LNCaP clone FGC (cell line): ENCODE measurements around the gene LBX1.

Experiments used
- DNase-seq: peaks from one replicate; pipeline ENCODE4 v3.0.0-alpha.2; 2011; ENCODE audit warnings: low read depth
- H3K4me3 ChIP-seq: 2 replicates; pipeline ENCODE4 v1.5.1; 2011; ENCODE audit warnings: mild to moderate bottlenecking, low read depth, low read length, control low read depth
- TF ChIP-seq, protein P1 (sequence below): IDR thresholded peaks from 2 replicates; pipeline ENCODE4 v1.5.1; 2012; ENCODE audit warnings: mild to moderate bottlenecking; ENCODE audit not compliant: control insufficient read depth, insufficient read depth; ENCODE audit errors: extremely low read depth

The LBX1 gene

DNA sequence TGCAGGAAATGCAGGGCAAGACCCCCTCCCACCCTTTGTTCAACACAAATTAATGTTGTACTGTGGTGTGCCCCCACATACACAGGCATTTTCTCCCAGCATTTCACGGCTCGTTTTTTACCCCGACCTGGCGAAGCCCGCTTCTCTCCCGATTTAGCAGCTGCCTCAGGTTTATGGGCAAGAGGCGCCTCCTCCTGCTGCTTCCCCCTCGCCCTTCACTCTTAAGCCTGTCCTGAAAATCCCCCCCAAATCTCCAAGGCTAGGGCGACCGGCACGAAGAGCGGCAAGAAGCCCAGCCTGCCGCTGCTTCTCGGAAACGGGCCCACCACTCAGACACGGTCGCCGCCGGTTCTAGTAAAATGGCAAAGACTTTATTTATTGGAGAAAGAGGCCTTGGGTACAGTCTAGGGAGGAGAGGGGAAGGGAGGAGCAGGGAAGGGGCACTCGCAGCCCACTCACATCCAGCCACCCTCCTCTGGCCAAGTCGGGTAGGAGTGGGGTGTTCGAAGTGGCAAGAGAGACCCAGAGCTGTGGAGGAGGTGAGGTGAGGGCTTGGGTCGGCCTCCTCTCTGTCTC is 3.3 kb downstream of the LBX1 start:
- TF ChIP-seq, protein P1, sequence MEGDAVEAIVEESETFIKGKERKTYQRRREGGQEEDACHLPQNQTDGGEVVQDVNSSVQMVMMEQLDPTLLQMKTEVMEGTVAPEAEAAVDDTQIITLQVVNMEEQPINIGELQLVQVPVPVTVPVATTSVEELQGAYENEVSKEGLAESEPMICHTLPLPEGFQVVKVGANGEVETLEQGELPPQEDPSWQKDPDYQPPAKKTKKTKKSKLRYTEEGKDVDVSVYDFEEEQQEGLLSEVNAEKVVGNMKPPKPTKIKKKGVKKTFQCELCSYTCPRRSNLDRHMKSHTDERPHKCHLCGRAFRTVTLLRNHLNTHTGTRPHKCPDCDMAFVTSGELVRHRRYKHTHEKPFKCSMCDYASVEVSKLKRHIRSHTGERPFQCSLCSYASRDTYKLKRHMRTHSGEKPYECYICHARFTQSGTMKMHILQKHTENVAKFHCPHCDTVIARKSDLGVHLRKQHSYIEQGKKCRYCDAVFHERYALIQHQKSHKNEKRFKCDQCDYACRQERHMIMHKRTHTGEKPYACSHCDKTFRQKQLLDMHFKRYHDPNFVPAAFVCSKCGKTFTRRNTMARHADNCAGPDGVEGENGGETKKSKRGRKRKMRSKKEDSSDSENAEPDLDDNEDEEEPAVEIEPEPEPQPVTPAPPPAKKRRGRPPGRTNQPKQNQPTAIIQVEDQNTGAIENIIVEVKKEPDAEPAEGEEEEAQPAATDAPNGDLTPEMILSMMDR: no peak
- no peak for DNase-seq
- no peak overlapping the region for H3K4me3 ChIP-seq

DNA sequence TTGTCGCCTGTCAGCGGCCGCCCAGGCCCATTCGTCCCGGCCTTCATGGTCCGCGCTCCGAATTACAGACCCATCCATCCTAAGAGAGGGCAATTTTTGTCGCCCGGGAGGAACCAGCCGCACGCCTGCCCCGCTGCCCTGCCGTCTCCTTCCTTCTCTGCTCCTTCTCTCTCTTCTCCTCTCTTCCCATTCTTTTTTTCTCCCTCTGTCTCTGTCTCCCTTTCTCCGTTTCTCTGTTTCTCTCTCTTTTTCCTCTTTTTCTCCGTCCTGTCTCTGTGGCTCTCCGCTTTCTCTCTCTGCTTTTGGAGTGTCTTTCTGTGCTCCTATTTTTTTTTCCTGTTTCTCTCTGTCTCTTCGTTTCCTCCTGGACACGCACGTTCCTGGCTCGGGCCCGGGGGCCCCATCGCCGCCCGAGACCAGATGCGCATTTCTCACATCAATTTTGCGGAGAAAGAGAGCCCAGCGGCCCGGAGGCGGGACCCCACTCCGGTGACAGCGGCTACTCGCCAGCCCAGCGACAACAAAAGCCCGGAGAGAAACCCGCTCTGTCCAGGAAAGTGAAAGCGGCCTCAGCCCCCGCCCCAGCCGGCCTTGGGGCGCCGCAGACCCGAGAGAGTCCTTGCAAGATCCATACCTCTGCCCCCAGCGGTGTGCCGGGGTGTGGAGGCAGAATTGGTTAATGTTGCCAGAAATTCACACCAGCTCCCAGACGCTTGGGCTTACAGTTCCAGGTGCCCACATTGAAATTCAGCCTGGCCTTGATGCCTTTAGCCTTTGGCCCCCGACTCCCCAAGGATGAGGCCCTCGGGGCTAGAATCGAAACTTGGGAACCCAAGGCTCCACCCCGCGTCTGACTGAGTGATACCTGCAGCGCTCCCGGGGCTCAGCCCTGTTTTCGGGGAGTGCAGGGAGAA is 4.1 kb downstream of the LBX1 start:
- no peak for DNase-seq
- H3K4me3 ChIP-seq: no peak overlapping the region
- TF ChIP-seq, protein P1: no peak

DNA sequence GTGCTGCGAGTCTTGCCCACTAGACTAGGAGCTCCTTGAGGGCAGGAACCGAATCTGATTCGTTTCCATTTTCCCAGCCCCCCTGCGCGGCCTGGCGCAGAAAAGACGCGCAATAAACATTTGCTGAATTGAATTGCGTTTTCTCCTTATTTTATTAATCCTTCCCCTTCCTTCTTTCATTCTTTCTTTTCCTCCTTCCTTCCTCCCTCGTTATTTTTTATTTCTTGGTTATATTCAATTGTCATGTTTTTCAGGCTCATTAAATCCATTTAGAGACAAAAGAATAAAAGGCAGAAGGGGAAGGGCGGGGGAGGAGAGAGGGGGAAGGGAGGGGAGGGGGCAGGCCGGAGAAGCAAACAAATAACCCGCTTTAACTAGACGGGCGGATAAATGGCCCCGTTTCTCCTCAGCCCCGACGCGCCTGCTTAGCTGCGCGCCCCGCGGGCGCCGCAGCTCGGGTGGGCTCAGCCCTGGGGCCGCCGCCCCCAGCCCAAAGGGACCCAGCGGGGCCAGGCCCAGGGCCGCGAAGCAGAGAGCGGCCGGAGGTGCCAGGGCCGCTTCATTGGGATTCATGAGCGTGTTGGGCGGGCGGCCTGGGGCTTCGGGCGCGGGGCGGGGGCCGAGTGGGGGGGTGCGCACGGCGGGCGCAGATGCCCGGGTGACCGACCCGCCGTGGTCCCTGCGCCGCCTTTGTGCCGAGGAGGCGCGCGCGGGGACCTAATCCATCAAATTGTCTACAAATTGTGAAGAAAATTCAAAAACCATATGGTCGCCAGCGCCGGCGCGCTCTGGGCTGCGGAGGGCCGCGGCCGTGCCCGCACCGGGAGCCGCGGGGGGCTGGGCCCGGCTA is 5.0 kb downstream of the LBX1 start:
- no peak for DNase-seq
- TF ChIP-seq, protein P1: no peak
- H3K4me3 ChIP-seq: no peak overlapping the region

DNA sequence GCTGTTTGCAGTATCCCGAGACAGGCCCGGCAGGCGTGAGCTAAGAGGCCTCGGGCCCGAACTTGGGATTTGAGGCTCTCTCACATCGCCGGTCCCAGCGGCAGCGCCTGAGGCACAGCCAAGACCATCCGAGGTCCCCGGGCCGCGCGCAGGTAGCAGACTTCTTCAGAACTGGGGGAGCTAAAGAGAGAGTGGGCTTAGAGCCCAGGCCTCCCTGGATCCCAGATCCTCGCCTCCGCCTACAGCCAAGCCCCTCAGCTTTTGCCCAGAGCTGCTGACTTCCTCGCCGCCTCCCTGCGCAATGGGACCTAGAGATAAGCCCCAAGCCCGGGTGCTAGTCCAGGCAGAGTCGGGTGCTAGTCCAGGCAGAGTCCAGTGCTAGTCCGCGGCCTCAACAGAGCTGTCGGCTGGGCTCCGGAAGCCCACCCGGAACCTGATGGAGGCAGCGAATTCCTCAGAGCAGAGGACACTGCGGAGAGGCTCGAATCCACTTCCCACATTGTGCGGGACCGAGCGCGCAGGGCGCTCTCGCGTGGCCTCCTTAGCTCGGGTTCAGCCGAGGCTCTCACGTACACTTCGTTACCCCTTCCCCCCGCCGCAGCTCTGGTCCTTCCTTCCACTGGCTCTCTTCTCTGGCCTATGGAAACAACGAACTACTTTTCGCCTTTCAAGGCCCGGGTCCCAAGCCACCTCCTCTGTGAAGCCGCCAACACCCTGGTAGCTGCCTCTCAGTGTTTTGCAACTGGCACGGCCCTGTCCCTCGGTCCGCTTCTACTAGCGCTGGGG is 5.8 kb downstream of the LBX1 start:
- no peak overlapping the region for H3K4me3 ChIP-seq
- TF ChIP-seq, protein P1: no peak
- no peak for DNase-seq

GRCh38 chr10:101222683-101223273 is 6.5 kb downstream of the LBX1 start:
- TF ChIP-seq, protein P1: no peak
- no peak for DNase-seq
- no peak overlapping the region for H3K4me3 ChIP-seq
